ENCODE measurements around the gene RAB4B.
"Not testable (repeated sequence)": the region's sequence is repeated elsewhere in the genome, so short reads cannot be mapped to it uniquely, and the experiment has no call there.

The RAB4B gene

GRCh38 chr19:40825460-40826095, 47.5 kb downstream of the RAB4B start:
- not testable (repeated sequence) for DNase-seq

GRCh38 chr19:40826312-40826698, 48.3 kb downstream of the RAB4B start:
- DNase-seq, result not testable (repeated sequence)

- DNase-seq, result peak in 2 of 4 experiments; percentile 53 to 57
Measured at GRCh38 chr19:40826699-40827385, 48.8 kb downstream of the RAB4B start.

- no peak for DNase-seq
Measured at GRCh38 chr19:40827386-40828247, 49.6 kb downstream of the RAB4B start.

GRCh38 chr19:40829205-40829604, 51.2 kb downstream of the RAB4B start:
- no peak for DNase-seq

GRCh38 chr19:40830741-40831140, 52.7 kb downstream of the RAB4B start:
- not testable (repeated sequence) for DNase-seq

GRCh38 chr19:40831502-40832430, 53.7 kb downstream of the RAB4B start:
- no peak for DNase-seq

GRCh38 chr19:40832431-40832790, 54.4 kb downstream of the RAB4B start:
- DNase-seq, result not testable (repeated sequence)

GRCh38 chr19:40833728-40834533, 55.9 kb downstream of the RAB4B start:
- not testable (repeated sequence) for DNase-seq

- no peak for DNase-seq
Measured at GRCh38 chr19:40836754-40837429, 58.8 kb downstream of the RAB4B start.

- not testable (repeated sequence) for DNase-seq
Measured at GRCh38 chr19:40838477-40838876, 60.4 kb downstream of the RAB4B start.

GRCh38 chr19:40842012-40842411, 64.0 kb downstream of the RAB4B start:
- not testable (repeated sequence) for DNase-seq

- DNase-seq, result not testable (repeated sequence)
Measured at GRCh38 chr19:40842997-40843652, 65.1 kb downstream of the RAB4B start.

- DNase-seq, result peak in 3 of 4 experiments; percentile 20 to 72 (median 25)
Measured at GRCh38 chr19:40843653-40844052, 65.6 kb downstream of the RAB4B start.
